Measurements from ENCODE around the gene DNAH3.

DNA sequence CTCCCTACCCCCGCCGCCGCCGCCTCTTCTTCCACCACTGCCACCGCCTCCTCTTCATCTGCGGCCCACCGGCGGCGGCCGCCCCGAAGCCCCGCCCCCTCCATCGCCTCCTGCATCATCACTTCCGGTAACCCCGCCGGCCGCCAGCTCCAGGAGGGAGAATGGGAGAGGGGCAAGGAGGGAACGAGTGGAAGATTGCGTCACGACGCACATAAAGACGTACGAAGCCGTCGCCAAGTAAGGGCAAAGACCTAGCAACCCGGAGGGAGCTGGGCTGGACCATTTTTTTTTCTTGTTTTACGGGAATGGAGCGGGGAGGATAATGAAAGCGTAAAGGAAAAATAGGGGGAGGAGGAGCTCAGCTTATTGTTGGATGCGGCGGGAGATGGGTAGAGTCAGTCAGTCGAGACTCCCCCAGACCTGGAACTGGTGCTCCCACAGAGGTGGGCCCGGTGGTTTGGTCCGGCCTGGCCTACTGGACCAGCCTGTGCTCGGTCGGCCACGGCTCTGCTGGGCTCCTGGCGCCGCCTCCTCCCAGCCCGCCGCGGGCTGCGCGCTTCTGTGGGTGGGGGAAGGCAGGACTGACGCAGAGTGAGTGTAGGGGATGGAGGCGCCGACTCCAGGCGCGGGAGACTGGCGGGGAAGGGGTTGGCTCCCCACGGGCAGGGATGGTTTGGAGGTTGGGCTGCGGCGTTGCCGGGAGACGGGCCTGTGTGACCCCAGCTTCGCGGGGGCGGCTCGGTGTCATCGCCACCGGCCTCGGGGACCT, 250.2 kb downstream of the DNAH3 start, which contains the start of the genes DCUN1D3 and LYRM1:
- TF ChIP-seq EZH2 (IDR thresholded peaks at IDR 0.05; ENCODE audit: insufficient read depth, poor library complexity, severe bottlenecking): no peak
- no peak for TF ChIP-seq EZH2phosphoT487 (IDR thresholded peaks at IDR 0.05; ENCODE audit: insufficient read depth, low read depth)

All from GM23248 (cell line).